HG03135 (cell line): ENCODE measurements around the gene ACOT7.

Experiments used
- ATAC-seq: cut with Tn5 transposase; IDR thresholded peaks from one replicate; pipeline ENCODE4 v1.9.1; 2021; ENCODE audit warnings: mild to moderate bottlenecking, moderate library complexity; ENCODE audit not compliant: unreplicated experiment

The ACOT7 gene

GRCh38 chr1:6294080-6294889, 99.3 kb downstream of the ACOT7 start:
- no peak for ATAC-seq

GRCh38 chr1:6292102-6292501, 101.5 kb downstream of the ACOT7 start:
- no peak for ATAC-seq

- ATAC-seq, result no peak
These were observed 104.9 kb downstream of the ACOT7 start for GRCh38 chr1:6288665-6289064.

- no peak for ATAC-seq
These were observed 105.5 kb downstream of the ACOT7 start for GRCh38 chr1:6288026-6288425.

- no peak for ATAC-seq
These were observed 106.1 kb downstream of the ACOT7 start for GRCh38 chr1:6287431-6287886.

- ATAC-seq, result no peak
These were observed 106.5 kb downstream of the ACOT7 start for GRCh38 chr1:6287029-6287428.

- no peak for ATAC-seq
These were observed 107.3 kb downstream of the ACOT7 start for GRCh38 chr1:6286266-6286665.

GRCh38 chr1:6285336-6285735, 108.2 kb downstream of the ACOT7 start:
- ATAC-seq, result no peak

- ATAC-seq, result no peak
These were observed 110.8 kb downstream of the ACOT7 start for GRCh38 chr1:6282577-6283270.

GRCh38 chr1:6281511-6282402, 111.8 kb downstream of the ACOT7 start:
- ATAC-seq, result no peak

- no peak for ATAC-seq
These were observed 112.7 kb downstream of the ACOT7 start for GRCh38 chr1:6280761-6281451.

- ATAC-seq, result no peak
These were observed 113.8 kb downstream of the ACOT7 start for GRCh38 chr1:6279613-6280383.

GRCh38 chr1:6279066-6279465, 114.5 kb downstream of the ACOT7 start:
- no peak for ATAC-seq

- no peak for ATAC-seq
These were observed 115.3 kb downstream of the ACOT7 start for GRCh38 chr1:6278263-6278662.

- no peak for ATAC-seq
These were observed 116.6 kb downstream of the ACOT7 start for GRCh38 chr1:6276811-6277555.

GRCh38 chr1:6275826-6276782, 117.5 kb downstream of the ACOT7 start:
- ATAC-seq, result no peak

- no peak for ATAC-seq
These were observed 118.9 kb downstream of the ACOT7 start for GRCh38 chr1:6274622-6275139.

- no peak for ATAC-seq
These were observed 119.5 kb downstream of the ACOT7 start for GRCh38 chr1:6274102-6274501.
